T-helper 1 cell (primary cell): ENCODE results near the gene PEAK3.

Source experiments
- DNase-seq, 5 donors: peaks; one replicate each; pipeline ENCODE4 v3.0.0-alpha.2; 2012 to 2020

PEAK3 gene

DNA sequence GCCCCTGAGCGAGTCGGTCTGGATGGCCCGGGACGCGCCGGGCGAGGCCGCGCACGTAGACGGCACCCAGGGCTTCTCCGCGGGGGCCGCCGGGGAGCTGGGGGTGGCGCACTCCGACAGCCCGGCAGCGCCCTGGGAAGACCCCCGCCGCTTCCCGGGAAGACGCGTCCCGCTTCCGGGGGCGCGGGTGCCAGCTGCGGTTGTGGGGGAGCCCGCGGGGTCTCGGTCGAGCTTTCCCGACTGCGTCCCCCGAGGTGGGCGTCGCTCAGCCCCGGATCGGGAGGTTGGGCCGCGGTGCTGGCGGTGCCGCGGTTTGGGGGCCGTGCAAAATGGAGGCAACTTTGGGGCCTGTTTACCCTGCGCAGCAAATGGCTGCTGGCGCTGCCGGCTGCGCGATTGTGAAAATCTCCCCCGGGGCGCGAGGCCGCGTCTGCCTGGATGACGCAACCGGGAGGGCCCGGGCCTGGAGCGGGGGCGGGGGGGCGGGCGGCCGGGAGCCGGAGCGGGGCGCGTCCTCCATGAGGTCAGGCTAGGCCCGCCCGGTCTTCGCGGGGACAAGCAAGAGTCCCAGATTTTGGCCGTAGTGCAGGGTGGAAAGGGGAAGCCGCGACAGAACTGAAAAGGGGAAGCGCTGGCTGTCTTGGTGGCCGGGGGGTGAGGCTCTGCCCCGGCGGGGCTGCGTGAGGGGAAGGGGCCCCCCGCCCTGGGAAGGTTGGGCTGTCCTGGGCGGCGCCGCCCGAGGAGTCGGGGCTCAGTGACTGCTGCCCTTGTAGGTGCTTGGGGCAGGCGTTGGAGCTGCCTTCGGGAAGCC is 11.3 kb downstream of the PEAK3 start:
- DNase-seq: peak; percentile 42 to 79 (median 56)

DNA sequence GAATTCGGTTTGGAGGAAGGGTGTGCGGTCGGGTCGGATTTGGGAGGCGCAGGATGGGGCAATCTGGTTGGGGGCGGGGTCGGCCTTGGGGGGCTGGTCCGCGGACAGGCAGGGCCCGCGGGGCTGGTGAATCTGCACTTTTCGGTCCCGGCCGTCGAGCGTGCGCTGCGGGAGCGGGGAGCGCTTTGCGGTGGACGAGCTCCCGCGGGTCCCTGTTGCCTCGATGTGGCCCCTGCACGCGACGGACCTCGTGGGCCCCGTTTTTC is 11.9 kb downstream of the PEAK3 start:
- peak in 2 of 5 donors; percentile 44 to 45 for DNase-seq

DNA sequence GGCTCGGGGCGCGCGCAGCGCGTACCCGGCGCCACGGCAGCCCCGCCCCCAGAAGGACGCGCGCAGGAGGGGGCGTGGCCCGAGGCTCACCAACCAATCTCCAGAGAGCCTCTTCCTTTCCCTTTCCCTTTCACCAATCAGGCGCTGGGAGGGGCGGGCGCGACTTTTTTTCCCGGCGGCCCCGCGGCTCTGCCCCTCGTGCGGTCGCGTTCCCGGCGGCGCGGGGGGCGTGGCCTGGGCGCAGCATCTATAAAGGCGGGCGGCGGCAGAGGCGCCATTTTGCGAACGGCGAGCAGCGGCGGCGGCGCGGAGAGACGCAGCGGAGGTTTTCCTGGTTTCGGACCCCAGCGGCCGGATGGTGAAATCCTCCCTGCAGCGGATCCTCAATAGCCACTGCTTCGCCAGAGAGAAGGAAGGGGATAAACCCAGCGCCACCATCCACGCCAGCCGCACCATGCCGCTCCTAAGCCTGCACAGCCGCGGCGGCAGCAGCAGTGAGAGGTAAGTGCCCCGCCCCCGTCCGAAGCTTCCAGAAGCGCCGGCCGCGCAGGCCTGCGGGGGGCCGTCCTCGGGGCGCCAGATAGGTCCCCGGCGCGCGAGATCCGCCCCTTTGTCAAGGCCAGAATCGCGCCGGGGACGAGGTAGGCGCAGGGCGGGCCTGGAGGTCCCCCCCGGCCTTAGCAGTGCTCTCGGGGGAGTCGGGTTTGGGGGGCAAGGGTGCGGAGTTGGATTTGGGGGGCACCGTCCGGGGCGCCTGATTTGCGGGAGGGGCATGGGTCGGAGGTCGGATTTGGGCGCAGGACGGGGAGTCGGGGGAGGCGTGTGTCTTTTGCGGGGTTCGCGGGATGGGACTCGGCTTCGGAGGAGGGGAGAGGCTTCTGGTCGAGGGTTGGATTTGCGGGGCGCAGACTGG is 12.5 kb downstream of the PEAK3 start:
- DNase-seq: peak; percentile 97 to 98 (median 97)

DNA sequence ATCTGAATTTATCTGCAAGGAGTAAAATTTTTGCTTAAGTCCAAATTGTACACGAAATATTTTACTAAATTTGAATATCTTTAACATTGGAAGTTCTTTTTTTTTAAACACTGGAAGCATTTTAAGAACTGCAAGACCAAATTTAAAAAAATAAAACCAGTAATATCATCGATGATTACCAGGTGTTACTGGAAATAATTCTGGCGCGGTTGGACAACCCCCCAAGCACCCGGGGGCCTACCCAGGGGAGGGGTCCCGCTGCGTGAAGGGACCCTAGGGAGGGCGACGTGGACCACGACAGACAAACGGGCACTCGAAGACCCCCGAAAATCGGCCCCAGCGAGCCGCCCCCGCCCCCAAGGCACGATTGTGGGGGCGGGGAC is 13.1 kb downstream of the PEAK3 start:
- DNase-seq: no peak

DNA sequence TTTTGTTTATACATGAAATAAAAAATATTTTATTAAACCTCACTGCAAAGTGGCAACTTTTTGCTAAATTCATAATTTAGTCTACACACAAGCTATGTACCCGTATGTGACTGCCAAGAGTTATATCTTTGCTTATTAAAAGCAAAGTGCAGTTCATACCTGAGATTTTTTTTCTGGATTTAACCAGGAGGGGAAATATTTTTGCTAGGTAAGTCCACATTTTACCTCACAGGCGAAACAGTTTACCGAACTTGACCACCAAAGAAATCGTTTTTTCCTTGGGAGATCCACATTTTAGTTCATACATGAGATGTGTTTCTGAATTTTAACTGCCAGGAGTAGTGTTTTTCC is 13.5 kb downstream of the PEAK3 start:
- DNase-seq: no peak

DNA sequence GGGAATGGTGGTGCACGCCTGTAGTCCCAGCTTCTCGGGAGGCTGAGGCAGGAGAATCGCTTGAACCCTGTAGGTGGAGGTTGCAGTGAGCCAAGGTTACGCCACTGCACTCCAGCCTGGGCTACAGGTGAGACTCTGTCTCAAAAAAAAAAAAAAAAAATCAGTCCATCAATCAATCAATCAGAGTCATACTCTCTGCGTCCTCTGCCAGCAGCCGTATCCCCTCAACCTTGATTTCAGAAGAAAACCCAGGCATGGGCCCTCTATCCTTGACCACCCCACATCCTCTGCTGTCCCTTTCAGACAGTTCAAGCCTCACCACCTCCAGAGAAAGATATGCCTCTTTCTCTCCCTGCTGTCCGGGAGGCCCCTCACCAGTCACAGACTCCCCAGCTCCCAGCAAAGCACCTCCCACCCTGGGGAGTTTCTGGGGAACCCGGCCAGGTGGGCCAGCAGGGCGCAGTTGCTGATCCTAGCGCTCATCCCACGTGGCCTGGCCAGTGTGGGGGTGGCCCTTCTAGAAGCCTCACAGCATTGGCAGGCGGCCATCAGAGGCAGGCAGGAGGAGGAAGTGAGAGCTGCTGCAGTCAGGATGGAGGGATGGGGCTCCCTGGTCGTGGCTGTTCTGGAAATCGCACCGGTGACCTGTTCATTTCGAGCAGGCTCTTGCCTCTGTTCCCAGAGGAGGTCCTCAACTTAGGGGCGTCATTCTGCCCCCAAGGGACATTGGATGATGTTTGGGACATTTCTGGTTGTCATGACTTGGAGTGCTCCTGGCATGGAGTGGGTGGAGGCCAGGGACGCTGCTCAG is 15.6 kb downstream of the PEAK3 start:
- DNase-seq: no peak

DNA sequence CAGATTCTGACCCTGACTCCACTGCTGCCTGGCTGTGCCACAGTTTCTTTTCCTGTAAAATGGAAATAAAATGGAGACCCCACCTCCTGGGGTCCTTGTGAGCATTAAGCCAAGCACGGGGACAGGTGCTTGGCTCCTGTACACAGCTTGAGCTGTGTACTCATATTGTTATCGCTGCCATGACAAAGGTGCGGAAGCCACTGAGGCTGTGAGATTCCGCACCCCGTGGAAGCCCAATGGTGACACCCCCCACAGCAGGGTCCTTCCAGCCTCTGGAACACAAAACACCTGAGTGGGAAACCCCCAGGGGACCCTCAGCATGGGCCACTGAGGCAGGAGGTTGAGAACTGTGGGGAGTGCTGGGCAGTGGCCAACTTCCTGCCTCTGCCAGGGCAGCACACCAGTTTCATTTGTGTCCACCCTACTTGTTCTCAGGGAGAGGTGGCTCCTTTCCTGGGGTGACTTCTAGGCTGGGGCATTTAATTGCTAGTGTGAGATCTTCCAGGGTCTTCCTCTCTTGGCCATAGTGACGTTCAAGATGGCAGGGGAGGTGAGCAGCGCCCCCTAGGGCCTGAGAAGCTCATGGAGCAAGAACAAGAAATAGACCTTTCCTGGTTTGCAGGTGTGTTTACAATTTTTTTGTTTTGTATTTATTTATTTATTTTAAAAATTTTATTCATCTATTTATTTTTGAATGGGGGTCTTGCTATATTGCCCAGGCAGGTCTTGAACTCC is 20.4 kb downstream of the PEAK3 start:
- DNase-seq: peak in 3 of 5 donors; percentile 41 to 65 (median 44)

DNA sequence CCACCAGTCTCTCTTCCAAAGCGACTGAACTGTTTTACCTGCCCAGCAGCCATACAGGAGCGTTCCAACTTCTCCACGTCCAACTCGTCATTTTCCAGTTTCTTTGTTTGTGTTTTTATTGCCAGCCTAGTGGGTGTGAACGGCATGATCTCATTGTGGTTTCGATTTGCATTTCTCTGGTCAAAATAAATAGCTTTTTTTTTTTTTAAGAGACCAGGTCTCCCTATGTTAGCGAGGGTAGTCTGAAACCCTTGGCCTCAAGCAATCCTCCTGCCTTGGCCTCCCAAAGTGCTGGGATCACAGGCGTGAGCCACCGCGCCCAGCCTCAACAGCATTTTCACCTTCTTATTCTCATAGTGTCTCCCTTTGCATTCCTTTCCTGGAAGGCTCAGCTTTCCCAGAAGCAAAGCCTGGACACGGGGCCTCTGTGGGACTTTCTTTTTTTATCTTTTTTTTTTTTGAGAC is 21.6 kb downstream of the PEAK3 start:
- DNase-seq: peak in 1 of 5 donors; percentile 47

DNA sequence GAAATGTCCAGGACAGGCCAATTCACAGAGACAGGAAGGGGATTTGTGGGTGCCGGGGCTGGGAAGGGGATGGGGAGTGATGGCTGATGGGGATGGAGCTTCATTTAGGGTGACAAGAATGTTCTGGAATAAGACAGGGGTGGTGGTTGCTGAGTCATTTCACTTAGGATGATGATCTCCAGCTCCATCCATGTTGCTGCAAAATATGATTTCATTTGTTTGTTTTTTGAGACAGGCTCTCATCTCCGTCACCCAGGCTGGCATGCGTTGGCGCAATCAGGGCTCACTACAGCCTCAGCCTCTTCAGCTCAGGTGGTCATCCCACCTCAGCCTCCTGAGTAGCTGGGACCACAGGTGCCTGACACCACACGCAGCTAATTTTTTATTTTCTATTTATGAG is 22.6 kb downstream of the PEAK3 start:
- DNase-seq: no peak

DNA sequence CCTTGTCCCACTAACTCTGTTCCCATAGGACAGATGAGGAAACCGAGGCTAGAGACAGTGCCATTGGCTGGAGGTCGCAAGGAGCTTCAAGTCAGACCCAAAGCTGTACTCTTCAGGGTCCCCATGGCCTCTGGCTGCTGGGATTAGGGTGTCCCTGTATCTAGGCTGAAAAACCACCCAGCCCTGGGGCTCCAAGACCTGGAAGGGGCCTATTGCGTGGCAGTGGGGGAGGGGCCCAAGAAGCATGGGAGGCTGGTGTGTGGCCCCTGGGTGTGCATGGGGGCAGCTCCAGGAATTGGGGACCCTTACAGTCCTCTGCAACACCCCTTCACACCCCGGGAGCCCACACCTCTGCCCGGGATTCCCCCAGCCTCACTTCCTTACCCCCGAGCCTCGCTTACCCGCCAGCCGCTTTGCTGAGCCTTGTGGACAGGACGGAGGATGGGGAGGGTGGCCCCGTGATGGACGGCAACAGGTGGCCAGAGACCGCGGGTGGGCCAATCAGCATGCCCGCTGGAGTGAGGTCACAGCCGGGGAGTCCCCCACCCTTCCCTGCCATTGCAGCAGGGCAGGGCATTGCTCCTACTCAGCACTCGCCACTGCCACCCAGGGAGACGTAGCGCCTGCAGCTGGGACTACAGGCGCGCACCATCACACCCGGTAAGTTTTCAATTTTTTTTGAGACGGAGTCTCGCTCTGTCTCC is 25.8 kb downstream of the PEAK3 start, which contains the start of gene JSRP1:
Gene JSRP1 (minus strand): TSS at position 436 of the 704 bp plus-strand sequence. CDS start 1,103 bp downstream, outside the sequence.
- DNase-seq: no peak

DNA sequence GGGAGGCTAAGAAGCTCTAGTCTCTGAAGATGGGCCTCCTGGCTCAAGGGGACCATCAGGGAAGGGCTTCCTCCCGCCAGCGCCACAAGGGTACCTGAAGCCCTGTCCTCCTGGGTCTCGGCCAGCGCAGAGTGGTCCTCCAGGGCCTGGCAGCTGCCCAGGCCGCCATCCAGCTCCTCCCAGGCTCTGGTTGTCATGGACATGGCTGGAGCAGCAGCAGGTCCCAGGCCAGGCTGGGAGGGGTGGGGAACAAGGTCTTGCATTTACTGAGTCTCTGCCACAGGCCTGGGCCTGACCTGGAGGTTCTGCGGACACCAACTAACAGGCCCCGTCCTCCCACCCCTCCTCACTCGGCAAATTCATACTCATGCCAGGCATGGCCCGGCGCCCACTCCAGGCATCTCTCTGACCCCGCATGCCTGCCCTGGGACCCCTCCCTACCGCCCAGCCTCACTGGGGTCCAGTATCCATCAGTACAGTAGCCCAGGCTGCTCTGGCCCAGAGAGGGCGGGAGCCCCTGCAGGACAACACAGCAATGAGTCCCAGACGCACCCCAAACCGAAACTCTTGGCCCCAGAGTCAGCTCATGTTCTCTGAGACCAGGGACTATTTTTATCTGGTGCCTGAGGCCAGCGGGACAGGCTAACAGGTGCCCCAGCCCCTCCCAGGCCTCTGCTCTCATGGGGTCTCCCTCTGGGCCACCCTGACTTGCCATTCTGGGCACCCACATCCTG is 26.7 kb downstream of the PEAK3 start:
- DNase-seq: no peak

DNA sequence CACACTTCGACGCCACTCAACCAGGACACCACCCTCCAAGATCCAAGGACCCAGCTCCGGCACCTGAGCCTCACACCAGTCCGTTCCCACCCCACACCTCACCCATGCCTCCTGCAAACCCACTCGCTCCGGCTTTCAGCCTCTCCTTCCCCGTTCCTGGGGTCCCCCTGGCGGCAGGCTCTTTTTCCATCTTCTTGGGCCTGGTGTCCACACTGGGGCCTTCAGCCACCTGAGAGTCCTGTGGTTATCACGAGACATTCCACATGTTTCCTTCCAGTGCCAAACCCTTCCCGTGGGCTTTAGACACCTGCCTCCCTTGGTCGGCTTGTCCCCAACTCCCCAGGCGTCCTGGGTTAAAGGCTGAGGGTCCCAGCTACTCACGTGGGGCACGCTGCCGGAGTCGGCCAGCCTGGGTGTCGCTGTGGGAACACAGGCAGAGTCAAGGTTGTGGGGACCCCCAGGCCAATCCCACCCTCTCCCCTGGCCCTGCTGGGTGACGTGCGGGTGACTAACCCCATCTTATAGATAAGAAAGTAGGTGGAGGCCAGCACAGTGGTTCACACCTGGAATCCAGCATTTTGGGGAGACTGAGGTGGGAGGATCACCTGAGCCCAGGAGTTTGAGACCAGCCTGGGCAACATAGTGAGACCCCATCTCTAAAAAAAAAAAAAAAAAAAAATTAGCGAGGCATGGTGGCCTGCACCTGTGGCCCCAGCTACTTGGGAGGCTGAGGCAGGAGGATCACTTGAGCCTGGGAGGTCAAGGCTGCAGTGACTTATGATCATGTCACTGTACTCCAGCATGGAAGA is 27.7 kb downstream of the PEAK3 start:
- no peak for DNase-seq

DNA sequence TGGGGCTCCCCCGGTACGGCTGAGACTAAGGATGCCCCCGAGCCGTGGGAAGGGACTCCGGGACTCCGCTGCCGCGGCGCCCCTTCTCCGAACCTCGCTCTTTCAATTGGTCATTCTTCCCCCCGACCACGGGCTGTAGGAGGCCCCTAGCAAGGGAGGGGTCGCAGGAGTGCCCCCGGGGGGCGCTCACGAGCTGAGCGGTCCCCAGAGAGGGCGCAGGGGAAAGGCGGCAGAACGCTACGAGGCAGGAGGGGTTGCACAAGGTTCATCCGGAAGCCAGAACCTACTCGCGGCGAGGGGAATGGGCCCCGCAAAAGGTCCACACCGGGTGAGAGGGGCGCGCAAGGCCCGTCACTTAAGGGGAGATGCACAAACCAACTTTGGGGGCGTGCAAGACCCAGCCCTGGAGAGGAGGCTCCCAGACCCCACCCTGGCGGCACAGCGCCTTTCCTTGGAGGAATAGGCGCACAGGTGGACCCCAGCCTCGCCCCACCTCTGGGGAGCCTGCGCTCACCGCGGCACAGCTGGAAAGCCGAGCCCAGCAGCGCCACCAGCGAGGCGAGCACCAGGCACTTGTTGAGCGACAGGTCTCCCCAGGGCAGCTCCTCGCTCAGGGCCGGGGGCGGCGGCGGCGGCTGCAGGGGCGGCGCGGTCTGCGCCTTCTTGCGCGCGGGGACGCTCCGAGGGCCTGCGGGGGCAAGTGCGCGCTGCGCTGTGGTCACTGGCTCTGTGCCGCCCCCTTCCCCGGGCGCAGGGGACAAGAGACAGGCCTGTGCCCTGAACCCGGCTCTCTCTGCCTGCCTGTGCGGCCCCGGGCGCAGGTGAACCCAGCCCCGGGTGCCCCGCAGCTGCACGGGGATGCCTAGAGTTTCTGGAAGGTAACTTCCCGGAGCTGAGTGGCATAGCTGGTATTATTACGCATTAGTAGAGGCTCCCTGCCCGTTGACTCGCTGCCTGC is 28.6 kb downstream of the PEAK3 start:
- peak in 1 of 5 donors; percentile 37 for DNase-seq

DNA sequence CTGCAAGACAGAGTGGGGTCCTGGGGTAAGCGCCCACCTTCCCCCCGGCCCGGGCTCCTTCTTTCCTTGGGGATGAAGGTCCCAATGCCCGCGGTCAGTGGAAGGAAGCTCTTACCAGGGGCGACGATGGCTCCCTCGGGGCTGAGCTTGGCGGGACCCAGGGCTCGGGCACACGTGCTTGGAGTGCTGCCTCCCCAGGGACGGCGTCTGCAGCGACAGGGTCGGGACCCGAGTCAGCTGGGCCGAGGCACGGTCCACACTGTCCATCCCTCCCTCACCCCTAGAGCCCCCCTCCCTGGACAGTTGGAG is 29.2 kb downstream of the PEAK3 start:
- DNase-seq: no peak

DNA sequence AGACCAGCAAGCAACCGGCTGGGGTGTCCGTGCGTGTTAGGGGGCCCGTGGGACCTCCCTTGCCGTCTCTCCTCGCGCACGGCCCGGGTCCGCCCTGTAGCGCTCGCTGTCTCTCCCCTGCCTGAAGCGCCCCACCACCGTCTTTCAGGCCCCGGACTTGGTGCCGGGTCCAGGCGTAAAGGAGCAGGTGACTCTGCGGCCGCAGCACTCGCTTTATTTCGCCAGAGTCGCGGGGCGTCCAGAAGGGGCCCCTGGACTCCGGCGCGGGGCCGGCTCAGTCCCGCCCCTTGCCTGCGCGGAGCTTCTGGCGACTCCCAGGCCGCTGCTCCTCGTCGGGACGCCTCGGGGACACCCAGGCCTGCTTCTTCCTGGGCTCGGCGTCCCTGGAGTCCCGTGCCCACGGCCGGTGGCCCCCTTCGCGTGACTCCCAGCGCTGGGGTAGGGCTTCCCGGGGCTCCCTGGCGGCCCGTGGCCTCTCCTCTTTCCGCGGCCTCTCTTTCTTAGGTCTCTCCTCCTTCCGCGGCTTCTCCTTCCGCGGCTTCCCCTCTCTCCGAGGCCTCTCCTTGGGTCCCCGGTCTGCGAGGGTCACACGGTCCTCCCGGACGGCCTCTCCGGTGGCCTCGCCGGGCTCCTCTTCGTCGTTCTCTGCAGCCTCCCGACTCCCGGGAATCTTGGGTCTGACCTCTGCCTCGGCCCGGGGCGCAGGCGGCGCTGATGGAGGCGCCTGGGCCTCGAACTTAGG is 29.7 kb downstream of the PEAK3 start:
- DNase-seq: no peak

DNA sequence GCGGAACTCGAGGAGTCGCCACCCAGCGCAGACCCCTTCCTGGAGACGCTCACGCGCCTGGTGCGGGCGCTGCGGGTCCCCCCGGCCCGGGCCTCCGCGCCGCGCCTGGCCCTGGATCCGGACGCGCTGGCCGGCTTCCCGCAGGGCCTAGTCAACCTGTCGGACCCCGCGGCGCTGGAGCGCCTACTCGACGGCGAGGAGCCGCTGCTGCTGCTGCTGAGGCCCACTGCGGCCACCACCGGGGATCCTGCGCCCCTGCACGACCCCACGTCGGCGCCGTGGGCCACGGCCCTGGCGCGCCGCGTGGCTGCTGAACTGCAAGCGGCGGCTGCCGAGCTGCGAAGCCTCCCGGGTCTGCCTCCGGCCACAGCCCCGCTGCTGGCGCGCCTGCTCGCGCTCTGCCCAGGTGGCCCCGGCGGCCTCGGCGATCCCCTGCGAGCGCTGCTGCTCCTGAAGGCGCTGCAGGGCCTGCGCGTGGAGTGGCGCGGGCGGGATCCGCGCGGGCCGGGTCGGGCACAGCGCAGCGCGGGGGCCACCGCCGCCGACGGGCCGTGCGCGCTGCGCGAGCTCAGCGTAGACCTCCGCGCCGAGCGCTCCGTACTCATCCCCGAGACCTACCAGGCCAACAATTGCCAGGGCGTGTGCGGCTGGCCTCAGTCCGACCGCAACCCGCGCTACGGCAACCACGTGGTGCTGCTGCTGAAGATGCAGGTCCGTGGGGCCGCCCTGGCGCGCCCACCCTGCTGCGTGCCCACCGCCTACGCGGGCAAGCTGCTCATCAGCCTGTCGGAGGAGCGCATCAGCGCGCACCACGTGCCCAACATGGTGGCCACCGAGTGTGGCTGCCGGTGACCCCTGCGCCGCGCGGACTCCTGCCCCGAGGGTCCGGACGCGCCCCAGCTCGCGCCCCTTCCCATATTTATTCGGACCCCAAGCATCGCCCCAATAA is 30.6 kb downstream of the PEAK3 start:
- DNase-seq: no peak

DNA sequence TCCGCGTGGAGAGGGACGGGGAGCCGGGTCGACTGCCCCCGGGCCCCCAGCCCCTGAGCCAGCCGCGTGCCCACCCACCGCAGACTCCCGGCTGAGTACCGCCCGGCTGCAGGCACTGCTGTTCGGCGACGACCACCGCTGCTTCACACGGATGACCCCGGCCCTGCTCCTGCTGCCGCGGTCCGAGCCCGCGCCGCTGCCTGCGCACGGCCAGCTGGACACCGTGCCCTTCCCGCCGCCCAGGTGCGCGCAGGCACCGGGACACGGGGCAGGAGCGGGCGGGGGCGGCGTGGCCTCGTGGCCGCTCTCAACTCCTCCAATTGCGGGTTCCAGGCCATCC is 31.2 kb downstream of the PEAK3 start:
- DNase-seq: no peak
